Measurements from ENCODE around the gene GMCL1.

- TF ChIP-seq CTCF (IDR thresholded peaks at IDR 0.05; ENCODE audit: low read length), result no peak
- no peak for TF ChIP-seq EZH2 (IDR thresholded peaks at IDR 0.05; ENCODE audit: borderline replicate concordance, low read length)
These were observed 88.9 kb downstream of the GMCL1 start for GRCh38 chr2:69918401-69918800.
